A673 (cell line): Measurements from ENCODE around the gene PHEX. TPM values are rescaled to one million over a fixed set of nuclear protein-coding genes. Genes with fewer than 3 reads are reported as not detected.

Source experiments
- BruUV-seq: library from RNA; stranded (reverse); fragments of 400-500 nt; replicated peaks from 2 replicates; lab custom pipeline; 2021; lab: Mats Ljungman, UMichigan
- CTCF ChIA-PET: fragments of 300-600 bp; sonication (Branson Sonifier 250); formaldehyde crosslinking; loops from one replicate; lab custom pipeline; 2022; ENCODE audit warnings: antibody characterized with exemption; lab: Charles Lee
- POLR2A ChIA-PET: fragments of 300-600 bp; sonication (Branson Sonifier 250); formaldehyde crosslinking; loops from one replicate; lab custom pipeline; 2022; ENCODE audit warnings: antibody characterized with exemption; ENCODE audit not compliant: low non-redundant PET; lab: Charles Lee
- DNase-seq: peaks from one replicate; pipeline ENCODE4 v3.0.0-alpha.2; 2015; ENCODE audit warnings: low spot score
- H3K27ac ChIP-seq: fragments of 200-600 bp; sonication (generic); 2 replicates; pipeline ENCODE4 v1.5.1; 2016; ENCODE audit warnings: mixed run types, low read depth, mild to moderate bottlenecking, mixed read lengths, antibody characterized with exemption, low read length; ENCODE audit not compliant: poor library complexity, severe bottlenecking
- H3K27me3 ChIP-seq: fragments of 200-600 bp; sonication (generic); replicated peaks from 2 replicates; pipeline ENCODE4 v1.6.1; 2017; ENCODE audit warnings: mixed run types, low read depth, mild to moderate bottlenecking, mixed read lengths, antibody characterized with exemption, low read length; ENCODE audit not compliant: insufficient read depth, poor library complexity
- H3K36me3 ChIP-seq: fragments of 200-600 bp; sonication (generic); 2 replicates; pipeline ENCODE4 v1.6.1; 2016; ENCODE audit warnings: mixed run types, mild to moderate bottlenecking, mixed read lengths, antibody characterized with exemption, low read length; ENCODE audit not compliant: insufficient read depth, poor library complexity, severe bottlenecking
- H3K4me1 ChIP-seq: fragments of 200-600 bp; sonication (generic); 2 replicates; pipeline ENCODE4 v1.6.1; 2017; ENCODE audit warnings: mixed run types, mild to moderate bottlenecking, mixed read lengths, antibody characterized with exemption, low read length; ENCODE audit not compliant: insufficient read depth, poor library complexity, severe bottlenecking
- H3K4me3 ChIP-seq: fragments of 200-600 bp; sonication (generic); 2 replicates; pipeline ENCODE4 v1.5.1; 2016; ENCODE audit warnings: low read depth, mixed run types, mild to moderate bottlenecking, mixed read lengths, low read length; ENCODE audit not compliant: poor library complexity, severe bottlenecking
- H3K9me3 ChIP-seq: fragments of 200-600 bp; sonication (generic); 2 replicates; pipeline ENCODE4 v1.6.1; 2016; ENCODE audit warnings: mixed run types, low read depth, mild to moderate bottlenecking, mixed read lengths, antibody characterized with exemption, low read length; ENCODE audit not compliant: poor library complexity, severe bottlenecking
- EZH2 ChIP-seq: fragments of 200-600 bp; sonication (generic); IDR thresholded peaks from 2 replicates; pipeline ENCODE4 v1.6.1; 2017; ENCODE audit warnings: borderline replicate concordance, low read depth, mild to moderate bottlenecking, mixed read lengths, antibody characterized with exemption, low read length; ENCODE audit not compliant: poor library complexity, severe bottlenecking
- intact Hi-C: fragments of 100-400 bp; cut with micrococcal nuclease; formaldehyde crosslinking; loops from one replicate; pipeline ENCODE4 v1.10.0; 2022; ENCODE audit not compliant: unreplicated experiment
- total RNA-seq: library from RNA; stranded (reverse); gene quantifications from 2 replicates; pipeline ENCODE4 v1.2.3, GENCODE V29; 2021
- TF ChIP-seq, protein P1 (sequence below): fragments of 300-800, 200-600 bp; sonication (generic); conservative IDR thresholded peaks from 2 replicates; pipeline ENCODE4 v1.5.1; 2017; ENCODE audit warnings: low read depth, mild to moderate bottlenecking, antibody characterized with exemption, low read length, moderate library complexity, mixed read lengths

Gene PHEX
- total RNA-seq, 1 experiment from 2014 or later: 0.43 TPM

DNA sequence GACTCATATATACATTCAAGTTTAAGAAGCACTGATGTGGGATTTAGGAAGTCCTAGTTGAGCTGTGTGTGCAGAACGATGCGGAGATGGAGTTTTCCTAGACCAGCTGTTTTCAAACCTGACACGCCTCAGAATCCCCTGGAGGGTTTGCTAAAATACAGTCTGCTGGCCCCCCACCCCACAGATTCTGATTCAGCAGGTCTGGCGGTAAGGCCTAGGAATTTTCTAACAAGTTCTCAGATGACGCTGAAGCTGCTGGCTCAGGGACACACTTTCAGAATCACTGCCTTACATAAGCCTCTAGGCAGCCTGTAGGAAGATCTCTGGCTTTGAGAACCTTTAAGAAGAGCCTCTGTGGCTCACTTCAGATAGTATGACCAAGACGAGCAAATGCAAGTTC is 73.1 kb downstream of the PHEX start:
- H3K4me1 ChIP-seq: no peaks in the 10 kb centered on the region
- H3K36me3 ChIP-seq: no peaks in the 10 kb centered on the region
- DNase-seq: peak; percentile 18
- ChIA-PET POLR2A (no interaction called here), CTCF (no interaction called here)
- intact Hi-C loops: no loop called here
- H3K27me3 ChIP-seq: no peaks in the 10 kb centered on the region
- TF ChIP-seq EZH2: no peak
- TF ChIP-seq, protein P1, sequence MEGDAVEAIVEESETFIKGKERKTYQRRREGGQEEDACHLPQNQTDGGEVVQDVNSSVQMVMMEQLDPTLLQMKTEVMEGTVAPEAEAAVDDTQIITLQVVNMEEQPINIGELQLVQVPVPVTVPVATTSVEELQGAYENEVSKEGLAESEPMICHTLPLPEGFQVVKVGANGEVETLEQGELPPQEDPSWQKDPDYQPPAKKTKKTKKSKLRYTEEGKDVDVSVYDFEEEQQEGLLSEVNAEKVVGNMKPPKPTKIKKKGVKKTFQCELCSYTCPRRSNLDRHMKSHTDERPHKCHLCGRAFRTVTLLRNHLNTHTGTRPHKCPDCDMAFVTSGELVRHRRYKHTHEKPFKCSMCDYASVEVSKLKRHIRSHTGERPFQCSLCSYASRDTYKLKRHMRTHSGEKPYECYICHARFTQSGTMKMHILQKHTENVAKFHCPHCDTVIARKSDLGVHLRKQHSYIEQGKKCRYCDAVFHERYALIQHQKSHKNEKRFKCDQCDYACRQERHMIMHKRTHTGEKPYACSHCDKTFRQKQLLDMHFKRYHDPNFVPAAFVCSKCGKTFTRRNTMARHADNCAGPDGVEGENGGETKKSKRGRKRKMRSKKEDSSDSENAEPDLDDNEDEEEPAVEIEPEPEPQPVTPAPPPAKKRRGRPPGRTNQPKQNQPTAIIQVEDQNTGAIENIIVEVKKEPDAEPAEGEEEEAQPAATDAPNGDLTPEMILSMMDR: no peak
- no TSS peak for BruUV-seq
- no peak overlapping the region for H3K27ac ChIP-seq
- no peak overlapping the region for H3K4me3 ChIP-seq
- H3K9me3 ChIP-seq: no peaks in the 10 kb centered on the region

DNA sequence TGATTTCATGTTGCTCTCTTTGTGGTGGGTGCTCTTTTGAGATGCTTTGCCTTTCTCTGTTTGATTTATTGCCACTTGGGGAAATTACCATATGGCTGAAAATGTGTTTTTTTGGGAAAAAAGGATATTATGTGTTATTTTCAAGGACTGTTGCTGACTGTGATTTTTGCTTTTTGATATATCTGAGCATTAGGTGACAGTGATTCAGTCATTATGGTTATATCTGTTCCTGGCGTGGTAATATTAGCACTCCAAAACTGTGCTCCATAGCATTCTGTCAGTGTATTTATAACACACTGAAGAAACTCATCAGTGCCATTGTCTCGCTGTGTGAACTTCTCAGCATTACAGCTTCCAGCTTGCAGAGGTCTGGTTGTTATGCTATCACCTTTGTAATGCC is 73.8 kb downstream of the PHEX start:
- Histone ChIP-seq H3K36me3 (no peaks in the 10 kb centered on the region), H3K4me3 (no peak overlapping the region), H3K27me3 (no peaks in the 10 kb centered on the region), H3K4me1 (no peaks in the 10 kb centered on the region), H3K27ac (no peak overlapping the region), H3K9me3 (no peaks in the 10 kb centered on the region)
- no peak for DNase-seq
- intact Hi-C loops: no loop called here
- TF ChIP-seq, protein P1: no peak
- no peak for TF ChIP-seq EZH2
- BruUV-seq: no TSS peak
- POLR2A ChIA-PET: no interaction called here
- CTCF ChIA-PET: no interaction called here

DNA sequence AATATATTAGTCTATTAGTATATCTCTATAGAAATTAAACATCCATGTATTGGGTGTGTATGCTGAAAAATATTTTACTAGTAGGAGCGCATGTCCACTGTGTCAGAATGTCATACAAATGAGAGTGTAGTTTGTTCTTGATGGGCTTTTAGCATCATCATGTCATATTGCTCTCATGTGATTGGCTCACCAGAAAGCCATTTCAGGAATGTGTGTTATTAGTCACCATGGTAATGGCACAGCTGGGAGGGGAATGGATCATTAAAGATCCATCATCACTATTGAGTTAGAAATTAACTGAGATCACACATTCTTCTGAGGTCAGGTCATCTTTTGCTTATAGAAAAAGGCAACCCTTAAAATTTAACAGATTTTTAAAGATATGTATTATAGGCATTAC is 77.3 kb downstream of the PHEX start:
- no peaks in the 10 kb centered on the region for H3K27me3 ChIP-seq
- H3K27ac ChIP-seq: no peak overlapping the region
- no peaks in the 10 kb centered on the region for H3K9me3 ChIP-seq
- H3K4me3 ChIP-seq: no peak overlapping the region
- POLR2A ChIA-PET: no interaction called here
- TF ChIP-seq EZH2: no peak
- TF ChIP-seq, protein P1: no peak
- intact Hi-C loops: no loop called here
- DNase-seq: peak; percentile 28
- no peaks in the 10 kb centered on the region for H3K36me3 ChIP-seq
- BruUV-seq: no TSS peak
- CTCF ChIA-PET: no interaction called here
- no peaks in the 10 kb centered on the region for H3K4me1 ChIP-seq
